Ishikawa (cell line): Measurements from ENCODE around the gene ARMC2.

ENCODE experiments used
- EGR1 ChIP-seq: IDR thresholded peaks from 2 replicates; pipeline ENCODE4 v1.6.1; 2012
- FOXM1 ChIP-seq: IDR thresholded peaks from 2 replicates; pipeline ENCODE4 v1.6.1; 2012; ENCODE audit warnings: low read depth, borderline replicate concordance
- RAD21 ChIP-seq: IDR thresholded peaks from 2 replicates; pipeline ENCODE4 v1.6.1; 2012; ENCODE audit warnings: low read depth
- TCF12 ChIP-seq: IDR thresholded peaks from 2 replicates; pipeline ENCODE4 v1.6.1; 2012; ENCODE audit warnings: low read depth
- YY1 ChIP-seq: IDR thresholded peaks from 2 replicates; pipeline ENCODE4 v1.6.1; 2012; ENCODE audit warnings: low read depth
- ZBTB7A ChIP-seq: IDR thresholded peaks from 2 replicates; pipeline ENCODE4 v1.6.1; 2012; ENCODE audit warnings: low read depth
- TF ChIP-seq, protein P1 (sequence below): IDR thresholded peaks from 2 replicates; pipeline ENCODE4 v1.6.1; 2012; ENCODE audit warnings: low read depth, mild to moderate bottlenecking

DNA sequence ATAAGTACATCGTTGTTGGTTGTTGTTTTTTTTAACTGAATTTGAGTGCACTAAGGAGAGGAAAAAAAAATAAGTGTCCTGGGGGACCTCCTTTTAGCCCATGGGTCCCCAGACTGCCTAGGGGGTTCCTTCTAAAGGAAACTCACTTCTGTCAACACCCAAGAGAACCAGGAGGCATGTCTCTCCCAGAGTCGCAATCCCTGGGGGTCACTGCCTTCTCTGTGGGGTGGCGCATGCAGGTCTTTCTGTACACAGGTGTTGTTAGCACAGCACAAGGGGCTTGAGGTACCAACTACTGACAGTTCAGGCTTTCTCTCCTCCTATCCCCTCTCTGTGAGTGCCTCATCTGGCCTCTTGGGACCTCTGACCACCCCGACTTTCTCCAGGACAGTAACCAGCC is 7.3 kb upstream of the ARMC2 start:
- TF ChIP-seq EGR1 (no peak), YY1 (no peak), ZBTB7A (no peak), RAD21 (no peak), FOXM1 (no peak), TCF12 (no peak)
- TF ChIP-seq, protein P1, sequence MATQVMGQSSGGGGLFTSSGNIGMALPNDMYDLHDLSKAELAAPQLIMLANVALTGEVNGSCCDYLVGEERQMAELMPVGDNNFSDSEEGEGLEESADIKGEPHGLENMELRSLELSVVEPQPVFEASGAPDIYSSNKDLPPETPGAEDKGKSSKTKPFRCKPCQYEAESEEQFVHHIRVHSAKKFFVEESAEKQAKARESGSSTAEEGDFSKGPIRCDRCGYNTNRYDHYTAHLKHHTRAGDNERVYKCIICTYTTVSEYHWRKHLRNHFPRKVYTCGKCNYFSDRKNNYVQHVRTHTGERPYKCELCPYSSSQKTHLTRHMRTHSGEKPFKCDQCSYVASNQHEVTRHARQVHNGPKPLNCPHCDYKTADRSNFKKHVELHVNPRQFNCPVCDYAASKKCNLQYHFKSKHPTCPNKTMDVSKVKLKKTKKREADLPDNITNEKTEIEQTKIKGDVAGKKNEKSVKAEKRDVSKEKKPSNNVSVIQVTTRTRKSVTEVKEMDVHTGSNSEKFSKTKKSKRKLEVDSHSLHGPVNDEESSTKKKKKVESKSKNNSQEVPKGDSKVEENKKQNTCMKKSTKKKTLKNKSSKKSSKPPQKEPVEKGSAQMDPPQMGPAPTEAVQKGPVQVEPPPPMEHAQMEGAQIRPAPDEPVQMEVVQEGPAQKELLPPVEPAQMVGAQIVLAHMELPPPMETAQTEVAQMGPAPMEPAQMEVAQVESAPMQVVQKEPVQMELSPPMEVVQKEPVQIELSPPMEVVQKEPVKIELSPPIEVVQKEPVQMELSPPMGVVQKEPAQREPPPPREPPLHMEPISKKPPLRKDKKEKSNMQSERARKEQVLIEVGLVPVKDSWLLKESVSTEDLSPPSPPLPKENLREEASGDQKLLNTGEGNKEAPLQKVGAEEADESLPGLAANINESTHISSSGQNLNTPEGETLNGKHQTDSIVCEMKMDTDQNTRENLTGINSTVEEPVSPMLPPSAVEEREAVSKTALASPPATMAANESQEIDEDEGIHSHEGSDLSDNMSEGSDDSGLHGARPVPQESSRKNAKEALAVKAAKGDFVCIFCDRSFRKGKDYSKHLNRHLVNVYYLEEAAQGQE, result no peak
